LNCAP (cell line): Measurements from ENCODE around the gene ARHGEF12.

ENCODE experiments used
- CTCF ChIP-seq: fragments of 450-650 bp; IDR thresholded peaks from 2 replicates; pipeline ENCODE4 v1.5.1; 2017; ENCODE audit warnings: mild to moderate bottlenecking

Gene ARHGEF12

DNA sequence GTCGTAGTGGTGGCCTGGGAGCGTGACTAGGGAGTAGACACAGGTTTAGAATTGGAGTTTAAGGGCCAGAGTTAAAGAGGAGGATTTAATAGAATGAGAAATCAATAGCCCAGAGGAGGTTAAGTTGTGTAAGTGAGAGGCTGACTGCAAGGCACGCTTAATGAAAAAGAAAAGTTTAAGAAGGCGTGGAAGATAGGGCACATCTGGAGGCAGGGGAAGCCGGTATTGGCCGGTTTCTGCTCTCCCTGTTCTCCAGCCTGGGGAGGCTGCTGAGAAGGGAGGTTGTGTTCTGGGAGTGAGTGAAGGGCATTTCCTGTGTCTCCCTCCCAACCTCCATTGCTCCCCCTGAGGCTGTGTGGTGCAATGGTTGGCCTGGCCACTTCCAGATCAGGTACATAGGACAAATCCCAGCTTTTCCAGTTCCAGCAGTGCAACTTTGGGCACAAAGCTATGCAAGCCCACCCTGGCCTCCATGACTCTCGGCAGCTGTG lies 181.6 kb downstream of the ARHGEF12 start:
- no peak for TF ChIP-seq CTCF

DNA sequence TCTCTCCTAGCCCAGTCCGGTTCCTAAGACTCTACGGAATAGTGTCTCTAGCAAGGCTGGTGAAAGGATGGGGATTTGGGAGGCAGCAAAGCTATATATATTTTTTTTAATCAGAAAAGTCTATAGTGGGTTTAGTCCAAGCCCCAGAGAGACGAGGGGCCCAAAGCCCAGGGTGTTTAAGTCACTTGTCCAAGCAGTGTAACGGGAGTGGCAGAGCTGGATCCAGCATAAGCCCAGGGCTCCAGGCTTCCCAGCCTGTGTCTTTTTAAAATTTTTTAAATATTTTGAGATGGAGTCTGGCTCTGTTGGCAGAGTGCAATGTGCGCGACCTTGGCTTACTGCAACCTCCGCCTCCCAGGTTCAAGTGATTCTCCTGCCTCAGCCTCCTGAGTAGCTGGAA lies 182.1 kb downstream of the ARHGEF12 start:
- TF ChIP-seq CTCF, result no peak

DNA sequence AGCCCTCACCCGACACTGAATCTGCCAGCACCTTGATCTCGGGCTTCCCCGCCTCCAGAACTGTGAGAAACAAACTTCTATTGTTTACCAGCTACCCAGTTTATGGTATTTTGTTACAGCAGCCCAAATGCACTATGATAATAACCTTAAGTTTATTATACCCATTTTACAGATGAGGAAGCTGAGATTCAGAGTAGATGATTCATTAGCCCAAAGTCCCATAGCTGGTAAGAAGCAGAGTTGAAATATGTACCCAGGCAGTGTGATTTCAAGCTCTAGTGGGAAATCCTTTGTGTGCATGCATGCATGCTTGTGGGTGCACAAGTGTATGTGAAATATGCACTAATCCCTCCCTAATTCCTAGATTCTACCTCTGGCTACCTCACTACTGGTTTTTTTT lies 183.3 kb downstream of the ARHGEF12 start:
- no peak for TF ChIP-seq CTCF

DNA sequence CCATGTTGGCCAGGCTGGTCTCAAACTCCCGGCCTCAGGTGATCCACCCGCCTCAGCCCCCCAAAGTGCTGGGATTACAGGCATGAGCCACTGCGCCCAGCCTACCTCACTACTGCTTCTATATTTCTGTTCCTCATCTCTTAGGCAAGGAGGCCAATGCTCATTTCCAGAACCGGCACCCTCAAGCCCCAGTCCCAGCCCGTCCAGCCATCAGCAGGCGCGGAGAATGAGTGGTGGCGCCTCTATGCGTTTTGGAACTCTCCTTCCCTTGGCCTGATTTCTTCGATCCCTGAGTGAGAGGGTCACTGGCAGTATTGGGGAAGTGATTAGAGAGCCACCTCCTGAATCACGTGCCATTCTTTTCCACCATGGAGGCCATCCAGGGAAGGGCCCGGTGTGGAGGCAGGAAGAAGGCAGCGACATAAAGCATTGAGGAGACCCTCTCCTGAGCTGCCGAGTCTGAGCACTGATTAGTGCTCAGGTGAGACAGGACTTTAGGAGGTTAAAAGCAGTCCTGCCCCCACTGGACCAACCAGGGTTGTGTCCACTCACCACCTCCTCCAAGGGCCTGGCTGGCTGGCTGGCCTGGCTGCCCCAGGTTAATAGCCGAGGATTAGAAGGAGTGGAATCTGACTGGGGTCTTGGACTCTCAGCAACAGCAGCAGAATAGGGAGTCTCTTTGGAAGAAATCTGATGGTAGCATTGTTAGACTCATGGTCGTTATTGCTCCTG lies 184.0 kb downstream of the ARHGEF12 start:
- TF ChIP-seq CTCF, result no peak

DNA sequence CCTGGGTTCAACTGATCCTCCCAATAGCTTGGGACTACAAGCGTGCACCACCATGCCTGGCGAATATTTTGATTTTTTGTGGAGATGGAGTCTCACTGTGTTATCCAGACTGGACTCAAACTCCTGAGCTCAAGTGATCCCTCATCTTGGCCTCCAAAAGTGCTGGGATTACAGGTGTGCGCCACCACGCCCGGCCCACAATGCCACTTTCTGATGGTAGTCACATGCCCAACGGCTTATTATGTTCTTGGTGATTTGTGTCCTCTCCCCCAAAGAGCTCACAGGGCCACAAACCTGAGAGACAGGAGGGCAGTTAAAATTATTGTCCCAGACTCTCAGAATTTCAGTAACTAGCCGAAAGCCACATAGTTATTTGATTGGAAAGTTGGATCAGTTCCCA lies 185.0 kb downstream of the ARHGEF12 start:
- no peak for TF ChIP-seq CTCF

DNA sequence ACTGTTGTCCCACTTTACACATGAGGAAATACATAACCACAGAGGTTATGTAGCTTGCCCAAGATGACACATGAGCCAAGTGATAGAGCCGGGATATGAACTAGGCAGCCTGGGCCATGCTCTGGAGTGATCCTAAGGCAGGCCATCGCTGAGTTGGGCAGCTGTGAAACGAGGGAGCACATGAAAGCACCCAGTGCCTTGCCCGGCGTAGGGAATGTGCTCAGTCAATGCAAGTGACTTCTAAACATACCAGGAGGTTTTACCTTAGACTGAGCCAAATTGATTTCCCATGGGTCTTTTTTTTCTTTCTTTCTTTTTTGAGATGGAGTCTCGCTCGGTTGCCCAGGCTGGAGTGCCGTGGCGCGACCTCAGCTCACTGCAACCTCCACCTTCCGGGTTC lies 185.8 kb downstream of the ARHGEF12 start:
- TF ChIP-seq CTCF, result no peak

GRCh38 chr11:120522736-120523135 lies 186.5 kb downstream of the ARHGEF12 start:
- no peak for TF ChIP-seq CTCF

GRCh38 chr11:120523196-120523595 lies 187.0 kb downstream of the ARHGEF12 start:
- TF ChIP-seq CTCF, result no peak
